A549 (cell line): ENCODE measurements around the gene GFOD2.

Source experiments
- CHD2 ChIP-seq: fragments of 150-350 bp; IDR thresholded peaks from 2 replicates; pipeline ENCODE4 v1.6.1; 2014; ENCODE audit warnings: low read length; ENCODE audit not compliant: partially characterized antibody
- EP300 ChIP-seq, 2 experiments: fragments of >200 bp; sonication (Bioruptor Twin); formaldehyde crosslinking; IDR thresholded peaks; 2 replicates in 1 of 2; 3 replicates in 1 of 2; pipeline ENCODE4 v1.6.1; 2016 to 2017
- SMC3 ChIP-seq: fragments of >200 bp; sonication (Bioruptor Twin); formaldehyde crosslinking; IDR thresholded peaks from 3 replicates; pipeline ENCODE4 v1.6.1; 2018; ENCODE audit warnings: inconsistent platforms
- ZSCAN20 ChIP-seq: fragments of 250-450 bp; sonication (Bioruptor Pico); IDR thresholded peaks from 2 replicates; pipeline ENCODE4 v1.8.0; 2022; ENCODE audit warnings: mild to moderate bottlenecking, moderate library complexity
- TF ChIP-seq, protein P1 (sequence below): IDR thresholded peaks from 2 replicates; pipeline ENCODE4 v1.6.1; 2012
- TF ChIP-seq, protein P2 (sequence below): fragments of >200 bp; sonication (Bioruptor Twin); formaldehyde crosslinking; IDR thresholded peaks from 3 replicates; pipeline ENCODE4 v1.5.1; 2016

DNA sequence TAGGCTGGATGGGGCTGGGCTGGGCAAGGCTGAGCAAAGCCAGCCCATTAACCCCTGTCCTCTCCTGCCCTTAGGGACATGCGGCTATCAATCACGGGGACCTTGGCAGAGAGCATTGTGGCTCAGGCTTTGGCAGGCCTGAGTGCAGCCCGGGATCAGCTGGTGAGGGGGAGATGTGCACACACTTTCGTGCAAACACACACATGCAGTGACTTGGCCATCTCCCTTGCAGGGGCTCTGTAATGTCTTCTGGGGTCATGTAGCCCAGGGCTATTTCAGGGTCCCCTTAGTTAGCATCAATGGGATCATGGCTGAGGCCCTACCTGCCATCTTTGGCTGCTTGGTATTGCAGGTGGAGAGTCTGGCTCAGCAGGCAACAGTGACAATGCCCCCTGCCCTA lies 67.3 kb downstream of the GFOD2 start:
- TF ChIP-seq, protein P1, sequence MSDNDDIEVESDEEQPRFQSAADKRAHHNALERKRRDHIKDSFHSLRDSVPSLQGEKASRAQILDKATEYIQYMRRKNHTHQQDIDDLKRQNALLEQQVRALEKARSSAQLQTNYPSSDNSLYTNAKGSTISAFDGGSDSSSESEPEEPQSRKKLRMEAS: no peak
- TF ChIP-seq SMC3 (no peak), CHD2 (no peak), ZSCAN20 (CRISPR knock-in tag) (no peak), EP300 (IDR thresholded peaks at IDR 0.05) (no peak)
- TF ChIP-seq, protein P2, sequence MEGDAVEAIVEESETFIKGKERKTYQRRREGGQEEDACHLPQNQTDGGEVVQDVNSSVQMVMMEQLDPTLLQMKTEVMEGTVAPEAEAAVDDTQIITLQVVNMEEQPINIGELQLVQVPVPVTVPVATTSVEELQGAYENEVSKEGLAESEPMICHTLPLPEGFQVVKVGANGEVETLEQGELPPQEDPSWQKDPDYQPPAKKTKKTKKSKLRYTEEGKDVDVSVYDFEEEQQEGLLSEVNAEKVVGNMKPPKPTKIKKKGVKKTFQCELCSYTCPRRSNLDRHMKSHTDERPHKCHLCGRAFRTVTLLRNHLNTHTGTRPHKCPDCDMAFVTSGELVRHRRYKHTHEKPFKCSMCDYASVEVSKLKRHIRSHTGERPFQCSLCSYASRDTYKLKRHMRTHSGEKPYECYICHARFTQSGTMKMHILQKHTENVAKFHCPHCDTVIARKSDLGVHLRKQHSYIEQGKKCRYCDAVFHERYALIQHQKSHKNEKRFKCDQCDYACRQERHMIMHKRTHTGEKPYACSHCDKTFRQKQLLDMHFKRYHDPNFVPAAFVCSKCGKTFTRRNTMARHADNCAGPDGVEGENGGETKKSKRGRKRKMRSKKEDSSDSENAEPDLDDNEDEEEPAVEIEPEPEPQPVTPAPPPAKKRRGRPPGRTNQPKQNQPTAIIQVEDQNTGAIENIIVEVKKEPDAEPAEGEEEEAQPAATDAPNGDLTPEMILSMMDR: no peak
